GM18520 (cell line): ENCODE measurements around the gene HYCC1.
"Not testable (repeated sequence)": the region's sequence is repeated elsewhere in the genome, so short reads cannot be mapped to it uniquely, and the experiment has no call there.

ENCODE experiments used
- ATAC-seq: cut with Tn5 transposase; IDR thresholded peaks from one replicate; pipeline ENCODE4 v1.9.1; 2021; ENCODE audit not compliant: unreplicated experiment

The HYCC1 gene

GRCh38 chr7:23013715-23014649 lies at the start of gene HYCC1:
Gene HYCC1, minus strand, starts transcription at chr7:23014130. Its CDS starts 23,019 bp downstream, at chr7:22991111.
- peak; percentile 95 for ATAC-seq

- ATAC-seq, result no peak
These were observed 48.5 kb upstream of the HYCC1 start for GRCh38 chr7:23062452-23062851.

- ATAC-seq, result no peak
These were observed 47.4 kb upstream of the HYCC1 start for GRCh38 chr7:23061327-23061726.

GRCh38 chr7:23058408-23059096 lies 44.6 kb upstream of the HYCC1 start:
- ATAC-seq, result no peak

- ATAC-seq, result peak; percentile 82
These were observed 41.8 kb upstream of the HYCC1 start for GRCh38 chr7:23055582-23056178.

GRCh38 chr7:23051124-23051485 lies 37.2 kb upstream of the HYCC1 start:
- ATAC-seq, result not testable (repeated sequence)

GRCh38 chr7:23046336-23046735 lies 32.4 kb upstream of the HYCC1 start:
- not testable (repeated sequence) for ATAC-seq

GRCh38 chr7:23045086-23045485 lies 31.2 kb upstream of the HYCC1 start:
- not testable (repeated sequence) for ATAC-seq

- ATAC-seq, result no peak
These were observed 30.7 kb upstream of the HYCC1 start for GRCh38 chr7:23044581-23044980.

- no peak for ATAC-seq
These were observed 29.5 kb upstream of the HYCC1 start for GRCh38 chr7:23043441-23043840.

GRCh38 chr7:23039674-23040073 lies 25.7 kb upstream of the HYCC1 start:
- not testable (repeated sequence) for ATAC-seq

- ATAC-seq, result not testable (repeated sequence)
These were observed 21.8 kb upstream of the HYCC1 start for GRCh38 chr7:23035542-23036371.

- ATAC-seq, result no peak
These were observed 13.3 kb upstream of the HYCC1 start for GRCh38 chr7:23027261-23027660.

GRCh38 chr7:23026164-23026563 lies 12.2 kb upstream of the HYCC1 start:
- ATAC-seq, result no peak

- no peak for ATAC-seq
These were observed 10.5 kb upstream of the HYCC1 start for GRCh38 chr7:23024454-23024853.

GRCh38 chr7:23022851-23023250 lies 8.9 kb upstream of the HYCC1 start:
- no peak for ATAC-seq

- ATAC-seq, result no peak
These were observed 8.4 kb upstream of the HYCC1 start for GRCh38 chr7:23022258-23022769.

- no peak for ATAC-seq
These were observed 7.7 kb upstream of the HYCC1 start for GRCh38 chr7:23021596-23021995.

GRCh38 chr7:23020742-23021401 lies 6.9 kb upstream of the HYCC1 start:
- ATAC-seq, result no peak

GRCh38 chr7:23018750-23019149 lies 4.8 kb upstream of the HYCC1 start:
- ATAC-seq, result no peak
